MCF 10A (cell line): ENCODE data around the gene C2CD4C. TPM values are rescaled to one million over a fixed set of nuclear protein-coding genes. Genes with fewer than 3 reads are reported as not detected.

Experiments used
- BruUV-seq: library from RNA; stranded (reverse); fragments of 400-500 nt; replicated peaks from 2 replicates; lab custom pipeline; 2021; lab: Mats Ljungman, UMichigan
- CTCF ChIA-PET: fragments of 300-600 bp; sonication (Branson Sonifier 250); formaldehyde crosslinking; extraction: SDS; loops from one replicate; lab custom pipeline; 2021; ENCODE audit warnings: antibody characterized with exemption, inconsistent platforms; lab: Yijun Ruan, JAX
- POLR2A ChIA-PET: fragments of 300-600, 350-650 bp; sonication (Branson Sonifier 250); formaldehyde crosslinking; extraction: SDS; loops from one replicate; lab custom pipeline; 2020; ENCODE audit warnings: antibody characterized with exemption, inconsistent platforms; lab: Yijun Ruan, JAX
- DNase-seq: peaks from one replicate; pipeline ENCODE4 v3.0.0-alpha.2; 2018; ENCODE audit not compliant: unreplicated experiment
- H3K27ac Mint-ChIP-seq: one replicate; pipeline ENCODE4 v1.8.0; 2022; ENCODE audit warnings: mild to moderate bottlenecking, low read depth, mixed read lengths; ENCODE audit not compliant: unreplicated experiment
- H3K27me3 Mint-ChIP-seq: one replicate; pipeline ENCODE4 v1.8.0; 2022; ENCODE audit warnings: mixed read lengths; ENCODE audit not compliant: insufficient read depth, unreplicated experiment
- H3K36me3 Mint-ChIP-seq: one replicate; pipeline ENCODE4 v1.8.0; 2022; ENCODE audit warnings: mild to moderate bottlenecking, moderate library complexity, mixed read lengths; ENCODE audit not compliant: insufficient read depth, unreplicated experiment
- H3K4me1 Mint-ChIP-seq: one replicate; pipeline ENCODE4 v1.8.0; 2022; ENCODE audit warnings: mixed read lengths; ENCODE audit not compliant: insufficient read depth, unreplicated experiment
- H3K4me3 Mint-ChIP-seq: one replicate; pipeline ENCODE4 v1.8.0; 2022; ENCODE audit warnings: mild to moderate bottlenecking, moderate library complexity, mixed read lengths; ENCODE audit not compliant: unreplicated experiment
- H3K9me3 Mint-ChIP-seq: one replicate; pipeline ENCODE4 v1.8.0; 2022; ENCODE audit warnings: mixed read lengths; ENCODE audit not compliant: unreplicated experiment
- CTCF ChIP-seq: fragments of 200-600 bp; IDR thresholded peaks from one replicate; pipeline ENCODE4 v1.8.0; 2022; ENCODE audit warnings: antibody characterized with exemption, mild to moderate bottlenecking; ENCODE audit not compliant: unreplicated experiment
- intact Hi-C: fragments of 100-400 bp; cut with micrococcal nuclease; formaldehyde crosslinking; loops from 2 replicates; pipeline ENCODE4 v1.14.1; 2022
- total RNA-seq: library from RNA; stranded (reverse); gene quantifications from 2 replicates; pipeline ENCODE4 v1.2.3, GENCODE V29; 2022

The C2CD4C gene
- total RNA-seq, 1 experiment from 2014 or later, result 0.49 TPM

- POLR2A ChIA-PET, result no interaction called here
- peaks cover 30% of the 10 kb centered on the region for H3K27me3 Mint-ChIP-seq
- no peaks in the 10 kb centered on the region for H3K9me3 Mint-ChIP-seq
- no TSS peak for BruUV-seq
- no peak overlapping the region for H3K27ac Mint-ChIP-seq
- no peak overlapping the region for H3K4me3 Mint-ChIP-seq
- intact Hi-C loops, result no loop called here
- CTCF ChIA-PET, result interaction anchor here (1.0 kb wide), 1 partner anchor 102 kb away, joined by 4 read pairs; no protein-coding TSS in a partner anchor
- peaks cover 10% of the 10 kb centered on the region for H3K4me1 Mint-ChIP-seq
- no peak for DNase-seq
- H3K36me3 Mint-ChIP-seq, result no peaks in the 10 kb centered on the region
- no peak for TF ChIP-seq CTCF
Measured at GRCh38 chr19:369256-369655, 39.7 kb downstream of the C2CD4C start.

- intact Hi-C loops, result no loop called here
- peaks cover 5% of the 10 kb centered on the region for H3K4me1 Mint-ChIP-seq
- no peaks in the 10 kb centered on the region for H3K9me3 Mint-ChIP-seq
- H3K27ac Mint-ChIP-seq, result no peak overlapping the region
- peaks cover 30% of the 10 kb centered on the region for H3K27me3 Mint-ChIP-seq
- no peaks in the 10 kb centered on the region for H3K36me3 Mint-ChIP-seq
- no TSS peak for BruUV-seq
- no peak overlapping the region for H3K4me3 Mint-ChIP-seq
- POLR2A ChIA-PET, result no interaction called here
- DNase-seq, result no peak
- CTCF ChIA-PET, result interaction anchor here (1.0 kb wide), 1 partner anchor 101 kb away, joined by 4 read pairs; no protein-coding TSS in a partner anchor
- no peak for TF ChIP-seq CTCF
Measured at GRCh38 chr19:368630-369024, 40.3 kb downstream of the C2CD4C start.

- intact Hi-C loops, result no loop called here
- no peak for DNase-seq
- Mint-ChIP-seq H3K9me3 (no peaks in the 10 kb centered on the region), H3K4me3 (no peak overlapping the region), H3K4me1 (no peaks in the 10 kb centered on the region), H3K36me3 (no peaks in the 10 kb centered on the region), H3K27ac (no peak overlapping the region), H3K27me3 (peaks cover 30% of the 10 kb centered on the region)
- BruUV-seq, result no TSS peak
- no peak for TF ChIP-seq CTCF
- ChIA-PET POLR2A (no interaction called here), CTCF (no interaction called here)
Measured at GRCh38 chr19:367963-368629, 40.9 kb downstream of the C2CD4C start.

- intact Hi-C loops, result no loop called here
- TF ChIP-seq CTCF, result no peak
- H3K27me3 Mint-ChIP-seq, result peaks cover 30% of the 10 kb centered on the region
- no peaks in the 10 kb centered on the region for H3K9me3 Mint-ChIP-seq
- H3K4me1 Mint-ChIP-seq, result no peaks in the 10 kb centered on the region
- no TSS peak for BruUV-seq
- no peak overlapping the region for H3K27ac Mint-ChIP-seq
- DNase-seq, result no peak
- ChIA-PET POLR2A (no interaction called here), CTCF (no interaction called here)
- H3K4me3 Mint-ChIP-seq, result no peak overlapping the region
- no peaks in the 10 kb centered on the region for H3K36me3 Mint-ChIP-seq
Measured at GRCh38 chr19:367561-367960, 41.4 kb downstream of the C2CD4C start.
